ENCODE data around the gene ACAP2.

DNA sequence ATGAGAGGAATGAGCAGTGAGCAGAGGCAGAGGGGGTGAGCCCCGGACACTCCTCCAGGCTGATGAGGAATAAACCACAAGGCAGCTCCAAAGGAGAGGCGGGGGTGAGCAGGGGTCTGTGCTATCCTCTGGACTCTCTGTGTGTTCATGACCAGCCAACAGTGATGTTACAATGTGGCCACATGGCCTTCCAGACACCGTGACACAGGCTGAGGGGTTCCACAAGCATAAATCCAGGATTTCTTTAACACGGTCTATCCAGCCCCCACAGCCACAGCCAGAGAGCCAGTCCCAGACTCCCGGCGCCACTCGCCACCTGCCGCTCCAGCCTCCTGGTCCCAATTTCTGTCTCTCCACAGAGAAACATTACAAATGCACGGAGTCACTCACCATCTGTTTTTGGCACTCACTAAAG, 196.2 kb downstream of the ACAP2 start:
- TF ChIP-seq POLR2AphosphoS5 (IDR thresholded peaks at IDR 0.05) (no peak), POLR2A (IDR thresholded peaks at IDR 0.05) (no peak), EP300 (IDR thresholded peaks at IDR 0.05) (no peak)
- TF ChIP-seq, protein P1, sequence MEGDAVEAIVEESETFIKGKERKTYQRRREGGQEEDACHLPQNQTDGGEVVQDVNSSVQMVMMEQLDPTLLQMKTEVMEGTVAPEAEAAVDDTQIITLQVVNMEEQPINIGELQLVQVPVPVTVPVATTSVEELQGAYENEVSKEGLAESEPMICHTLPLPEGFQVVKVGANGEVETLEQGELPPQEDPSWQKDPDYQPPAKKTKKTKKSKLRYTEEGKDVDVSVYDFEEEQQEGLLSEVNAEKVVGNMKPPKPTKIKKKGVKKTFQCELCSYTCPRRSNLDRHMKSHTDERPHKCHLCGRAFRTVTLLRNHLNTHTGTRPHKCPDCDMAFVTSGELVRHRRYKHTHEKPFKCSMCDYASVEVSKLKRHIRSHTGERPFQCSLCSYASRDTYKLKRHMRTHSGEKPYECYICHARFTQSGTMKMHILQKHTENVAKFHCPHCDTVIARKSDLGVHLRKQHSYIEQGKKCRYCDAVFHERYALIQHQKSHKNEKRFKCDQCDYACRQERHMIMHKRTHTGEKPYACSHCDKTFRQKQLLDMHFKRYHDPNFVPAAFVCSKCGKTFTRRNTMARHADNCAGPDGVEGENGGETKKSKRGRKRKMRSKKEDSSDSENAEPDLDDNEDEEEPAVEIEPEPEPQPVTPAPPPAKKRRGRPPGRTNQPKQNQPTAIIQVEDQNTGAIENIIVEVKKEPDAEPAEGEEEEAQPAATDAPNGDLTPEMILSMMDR (IDR thresholded peaks at IDR 0.05), result no peak

All from gastroesophageal sphincter (tissue), 3 donors.